Smooth muscle cell (in vitro differentiated cells): ENCODE data around the gene LSAMP. TPM values are rescaled to one million over a fixed set of nuclear protein-coding genes. Genes with fewer than 3 reads are reported as not detected.

ENCODE experiments used
- DNase-seq: peaks from one replicate; lab custom pipeline; 2025; ENCODE audit not compliant: unreplicated experiment; lab: John Stamatoyannopoulos, UW
- H2AFZ ChIP-seq: fragments of 200-600 bp; sonication (generic); 2 replicates; pipeline ENCODE4 v1.6.0; 2016; ENCODE audit warnings: antibody characterized with exemption, low read depth, mild to moderate bottlenecking
- H3F3A ChIP-seq: fragments of 200-600 bp; sonication (generic); 2 replicates; pipeline ENCODE4 v1.6.0; 2017; ENCODE audit warnings: antibody characterized with exemption, low read depth
- H3K27ac ChIP-seq: fragments of 200-600 bp; sonication (generic); 2 replicates; pipeline ENCODE4 v1.5.1; 2016; ENCODE audit warnings: low read depth, mild to moderate bottlenecking
- H3K27me3 ChIP-seq: fragments of 200-600 bp; sonication (generic); 2 replicates; pipeline ENCODE4 v1.6.1; 2016; ENCODE audit warnings: low read depth, mild to moderate bottlenecking
- H3K36me3 ChIP-seq: fragments of 200-600 bp; sonication (generic); 2 replicates; pipeline ENCODE4 v1.5.1; 2016; ENCODE audit warnings: low read depth
- H3K4me1 ChIP-seq: fragments of 200-600 bp; sonication (generic); 2 replicates; pipeline ENCODE4 v1.5.1; 2016; ENCODE audit warnings: low read depth
- H3K4me2 ChIP-seq: fragments of 200-600 bp; sonication (generic); 2 replicates; pipeline ENCODE4 v1.6.0; 2016; ENCODE audit warnings: mild to moderate bottlenecking
- H3K4me3 ChIP-seq: fragments of 200-600 bp; sonication (generic); 2 replicates; pipeline ENCODE4 v1.5.1; 2016; ENCODE audit warnings: mild to moderate bottlenecking
- H3K79me2 ChIP-seq: fragments of 200-600 bp; sonication (generic); 2 replicates; pipeline ENCODE4 v1.6.0; 2016; ENCODE audit warnings: low read depth, mild to moderate bottlenecking
- H3K9ac ChIP-seq: fragments of 200-600 bp; sonication (generic); 2 replicates; pipeline ENCODE4 v1.6.0; 2016; ENCODE audit warnings: low read depth
- H3K9me3 ChIP-seq: fragments of 200-600 bp; sonication (generic); replicated peaks from 2 replicates; pipeline ENCODE4 v1.5.1; 2016; ENCODE audit warnings: low read depth
- H4K20me1 ChIP-seq: fragments of 200-600 bp; sonication (generic); 2 replicates; pipeline ENCODE4 v1.6.0; 2016; ENCODE audit warnings: low read depth
- WGBS: methylation state at CpG from one replicate; pipeline ENCODE4 v1.1.7; 2016; ENCODE audit warnings: low lambda C conversion rate; 5-methylcytosine and 5-hydroxymethylcytosine counted together
- polyA plus RNA-seq: library from polyadenylated mRNA; unstranded; fragments of >200 nt; fragmentation: Nextera tagmentation; extraction: Ambion mirVana; gene quantifications from 2 replicates; pipeline ENCODE4 v1.2.1, GENCODE V29; 2016
- total RNA-seq: library from RNA; depleted of rRNA; stranded (reverse); fragments of >200 nt; gene quantifications from 2 replicates; pipeline ENCODE4 v1.2.3, GENCODE V29; 2014
- TF ChIP-seq, protein P1 (sequence below): fragments of 200-600 bp; sonication (generic); IDR thresholded peaks from 2 replicates; pipeline ENCODE4 v1.5.1; 2017; ENCODE audit warnings: borderline replicate concordance, mild to moderate bottlenecking, antibody characterized with exemption; ENCODE audit not compliant: insufficient read depth, poor library complexity, severe bottlenecking

LSAMP gene
- total and polyA plus RNA-seq, 2 experiments from 2014 or later = 11.2 to 13.6 TPM

DNA sequence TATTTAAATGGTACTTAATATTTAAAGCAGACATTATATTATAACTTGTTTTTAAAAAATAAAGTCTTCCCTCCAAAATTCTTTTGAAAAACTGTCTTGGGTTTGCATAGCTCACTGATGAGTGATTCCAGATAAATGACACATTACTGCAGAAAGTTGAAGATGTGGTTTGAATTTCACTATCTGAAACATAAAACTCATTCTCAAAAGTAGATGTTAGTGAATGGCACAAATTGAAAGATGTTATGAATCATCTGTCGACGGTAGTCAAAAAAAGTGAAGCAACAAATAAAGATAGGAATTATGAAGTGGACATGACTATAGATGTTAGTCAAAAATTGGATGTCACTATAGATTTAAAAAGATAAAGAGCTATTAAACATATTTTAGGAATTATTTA is 541.4 kb downstream of the LSAMP start:
- no peak overlapping the region for H3K4me3 ChIP-seq
- H3F3A ChIP-seq = no peaks in the 10 kb centered on the region
- H3K36me3 ChIP-seq = no peaks in the 10 kb centered on the region
- no peak overlapping the region for H2AFZ ChIP-seq
- 80% methylated on average over 2 of the region's 2 CpGs for whole genome bisulfite sequencing
- H4K20me1 ChIP-seq = no peaks in the 10 kb centered on the region
- no peak overlapping the region for H3K9ac ChIP-seq
- H3K4me2 ChIP-seq = no peak overlapping the region
- TF ChIP-seq, protein P1, sequence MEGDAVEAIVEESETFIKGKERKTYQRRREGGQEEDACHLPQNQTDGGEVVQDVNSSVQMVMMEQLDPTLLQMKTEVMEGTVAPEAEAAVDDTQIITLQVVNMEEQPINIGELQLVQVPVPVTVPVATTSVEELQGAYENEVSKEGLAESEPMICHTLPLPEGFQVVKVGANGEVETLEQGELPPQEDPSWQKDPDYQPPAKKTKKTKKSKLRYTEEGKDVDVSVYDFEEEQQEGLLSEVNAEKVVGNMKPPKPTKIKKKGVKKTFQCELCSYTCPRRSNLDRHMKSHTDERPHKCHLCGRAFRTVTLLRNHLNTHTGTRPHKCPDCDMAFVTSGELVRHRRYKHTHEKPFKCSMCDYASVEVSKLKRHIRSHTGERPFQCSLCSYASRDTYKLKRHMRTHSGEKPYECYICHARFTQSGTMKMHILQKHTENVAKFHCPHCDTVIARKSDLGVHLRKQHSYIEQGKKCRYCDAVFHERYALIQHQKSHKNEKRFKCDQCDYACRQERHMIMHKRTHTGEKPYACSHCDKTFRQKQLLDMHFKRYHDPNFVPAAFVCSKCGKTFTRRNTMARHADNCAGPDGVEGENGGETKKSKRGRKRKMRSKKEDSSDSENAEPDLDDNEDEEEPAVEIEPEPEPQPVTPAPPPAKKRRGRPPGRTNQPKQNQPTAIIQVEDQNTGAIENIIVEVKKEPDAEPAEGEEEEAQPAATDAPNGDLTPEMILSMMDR = no peak
- H3K27ac ChIP-seq = no peak overlapping the region
- H3K79me2 ChIP-seq = no peaks in the 10 kb centered on the region
- no peaks in the 10 kb centered on the region for H3K9me3 ChIP-seq
- no peaks in the 10 kb centered on the region for H3K27me3 ChIP-seq
- DNase-seq = no peak
- H3K4me1 ChIP-seq = peaks cover 3% of the 10 kb centered on the region

DNA sequence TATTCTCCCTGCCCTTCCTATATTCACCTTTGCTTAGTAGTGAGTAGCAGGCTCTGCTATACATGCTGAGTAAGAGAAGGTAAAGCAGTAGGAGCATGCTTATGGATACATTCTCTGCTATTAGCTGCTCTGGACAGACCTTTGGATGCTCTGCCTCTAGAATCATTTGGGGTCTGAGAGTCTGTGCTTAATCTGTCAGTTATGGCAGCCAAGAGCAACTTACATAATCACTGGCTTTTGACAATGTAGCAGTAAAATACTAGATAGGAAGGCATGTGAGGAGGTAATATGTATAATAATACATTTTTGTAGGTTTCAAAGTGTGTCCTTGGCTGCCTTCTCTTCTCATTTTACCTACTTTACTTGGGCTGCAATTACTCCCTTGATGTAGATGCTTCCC is 544.3 kb downstream of the LSAMP start:
- Histone ChIP-seq H3K27ac (no peak overlapping the region), H3K4me2 (no peak overlapping the region)
- TF ChIP-seq, protein P1 = no peak

GRCh38 chr3:115899535-115899934 is 545.8 kb downstream of the LSAMP start:
- Histone ChIP-seq H3K27me3 (no peaks in the 10 kb centered on the region), H4K20me1 (no peaks in the 10 kb centered on the region), H3K4me1 (peaks cover 5% of the 10 kb centered on the region), H3K4me3 (no peak overlapping the region), H3K79me2 (no peaks in the 10 kb centered on the region), H3K9ac (no peak overlapping the region), H3K9me3 (no peaks in the 10 kb centered on the region), H3K27ac (no peak overlapping the region), H3K4me2 (no peak overlapping the region), H3K36me3 (no peaks in the 10 kb centered on the region), H2AFZ (no peak overlapping the region), H3F3A (no peaks in the 10 kb centered on the region)
- 87% methylated on average over 3 of the region's 3 CpGs for WGBS
- no peak for DNase-seq
- TF ChIP-seq, protein P1 = no peak

More for the DNA sequence above, 544.3 kb downstream of the LSAMP start:
- Histone ChIP-seq H3K79me2 (no peaks in the 10 kb centered on the region), H3K9ac (no peak overlapping the region), H3K36me3 (no peaks in the 10 kb centered on the region), H2AFZ (no peak overlapping the region), H3K4me1 (peaks cover 5% of the 10 kb centered on the region), H3K4me3 (no peak overlapping the region), H3F3A (no peaks in the 10 kb centered on the region), H4K20me1 (no peaks in the 10 kb centered on the region), H3K27me3 (no peaks in the 10 kb centered on the region), H3K9me3 (no peaks in the 10 kb centered on the region)
- DNase-seq = no peak

GRCh38 chr3:115898656-115899410 is 546.5 kb downstream of the LSAMP start:
- H2AFZ ChIP-seq = no peak overlapping the region
- peaks cover 5% of the 10 kb centered on the region for H3K4me1 ChIP-seq
- no peaks in the 10 kb centered on the region for H3K79me2 ChIP-seq
- H3F3A ChIP-seq = no peaks in the 10 kb centered on the region
- no peak overlapping the region for H3K9ac ChIP-seq
- no peaks in the 10 kb centered on the region for H3K9me3 ChIP-seq
- H4K20me1 ChIP-seq = no peaks in the 10 kb centered on the region
- no peaks in the 10 kb centered on the region for H3K36me3 ChIP-seq
- no peak overlapping the region for H3K4me3 ChIP-seq
- H3K27ac ChIP-seq = no peak overlapping the region
- WGBS = 81% methylated on average over 3 of the region's 3 CpGs
- no peaks in the 10 kb centered on the region for H3K27me3 ChIP-seq
- TF ChIP-seq, protein P1 = no peak
- H3K4me2 ChIP-seq = no peak overlapping the region
- DNase-seq = no peak
